HL-60 (cell line): ENCODE measurements around the gene FMNL2.
"Not testable (repeated sequence)": the region's sequence is repeated elsewhere in the genome, so short reads cannot be mapped to it uniquely, and the experiment has no call there.

ENCODE experiments used
- DNase-seq, 2 experiments: peaks; one replicate each; pipeline ENCODE4 v3.0.0-alpha.2; 2010 to 2020; ENCODE audit warnings: low read depth in 1 of 2, low spot score in 1 of 2
- H3K27ac ChIP-seq: fragments of 250-450 bp; sonication (Bioruptor Pico); replicated peaks from 2 replicates; pipeline ENCODE4 v1.5.1; 2020; ENCODE audit warnings: mild to moderate bottlenecking, moderate library complexity
- H3K27me3 ChIP-seq: fragments of 250-450 bp; sonication (Bioruptor Pico); 2 replicates; pipeline ENCODE4 v1.5.1; 2021; ENCODE audit warnings: mild to moderate bottlenecking, moderate library complexity; ENCODE audit not compliant: insufficient read depth, poor library complexity, severe bottlenecking
- H3K4me3 ChIP-seq: replicated peaks from 2 replicates; pipeline ENCODE4 v1.5.1; 2011; ENCODE audit warnings: mild to moderate bottlenecking, control low read depth, low read length; ENCODE audit not compliant: insufficient read depth
- GABPA ChIP-seq: IDR thresholded peaks from 2 replicates; pipeline ENCODE4 v1.6.1; 2012; ENCODE audit warnings: low read depth
- POLR2AphosphoS5 ChIP-seq: IDR thresholded peaks from 2 replicates; pipeline ENCODE4 v1.6.1; 2012; ENCODE audit warnings: low read depth
- SPI1 ChIP-seq: IDR thresholded peaks from 2 replicates; pipeline ENCODE4 v1.6.1; 2012; ENCODE audit warnings: low read depth, mild to moderate bottlenecking, borderline replicate concordance
- TF ChIP-seq, protein P1 (sequence below): IDR thresholded peaks from one replicate; pipeline ENCODE4 v1.5.1; 2011; ENCODE audit warnings: low read length, control low read depth, inconsistent platforms; ENCODE audit not compliant: insufficient read depth
- TF ChIP-seq, protein P2 (sequence below): IDR thresholded peaks from 2 replicates; pipeline ENCODE4 v1.6.1; 2012; ENCODE audit warnings: low read depth; ENCODE audit not compliant: insufficient replicate concordance

FMNL2 gene

GRCh38 chr2:152520759-152521158, 185.8 kb downstream of the FMNL2 start:
- no peaks in the 10 kb centered on the region for H3K27me3 ChIP-seq
- H3K4me3 ChIP-seq = no peak overlapping the region
- DNase-seq = no peak
- H3K27ac ChIP-seq = no peak overlapping the region
- TF ChIP-seq, protein P1, sequence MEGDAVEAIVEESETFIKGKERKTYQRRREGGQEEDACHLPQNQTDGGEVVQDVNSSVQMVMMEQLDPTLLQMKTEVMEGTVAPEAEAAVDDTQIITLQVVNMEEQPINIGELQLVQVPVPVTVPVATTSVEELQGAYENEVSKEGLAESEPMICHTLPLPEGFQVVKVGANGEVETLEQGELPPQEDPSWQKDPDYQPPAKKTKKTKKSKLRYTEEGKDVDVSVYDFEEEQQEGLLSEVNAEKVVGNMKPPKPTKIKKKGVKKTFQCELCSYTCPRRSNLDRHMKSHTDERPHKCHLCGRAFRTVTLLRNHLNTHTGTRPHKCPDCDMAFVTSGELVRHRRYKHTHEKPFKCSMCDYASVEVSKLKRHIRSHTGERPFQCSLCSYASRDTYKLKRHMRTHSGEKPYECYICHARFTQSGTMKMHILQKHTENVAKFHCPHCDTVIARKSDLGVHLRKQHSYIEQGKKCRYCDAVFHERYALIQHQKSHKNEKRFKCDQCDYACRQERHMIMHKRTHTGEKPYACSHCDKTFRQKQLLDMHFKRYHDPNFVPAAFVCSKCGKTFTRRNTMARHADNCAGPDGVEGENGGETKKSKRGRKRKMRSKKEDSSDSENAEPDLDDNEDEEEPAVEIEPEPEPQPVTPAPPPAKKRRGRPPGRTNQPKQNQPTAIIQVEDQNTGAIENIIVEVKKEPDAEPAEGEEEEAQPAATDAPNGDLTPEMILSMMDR = no peak
- TF ChIP-seq GABPA = no peak
- no peak for TF ChIP-seq POLR2AphosphoS5
- TF ChIP-seq SPI1 = no peak
- TF ChIP-seq, protein P2, sequence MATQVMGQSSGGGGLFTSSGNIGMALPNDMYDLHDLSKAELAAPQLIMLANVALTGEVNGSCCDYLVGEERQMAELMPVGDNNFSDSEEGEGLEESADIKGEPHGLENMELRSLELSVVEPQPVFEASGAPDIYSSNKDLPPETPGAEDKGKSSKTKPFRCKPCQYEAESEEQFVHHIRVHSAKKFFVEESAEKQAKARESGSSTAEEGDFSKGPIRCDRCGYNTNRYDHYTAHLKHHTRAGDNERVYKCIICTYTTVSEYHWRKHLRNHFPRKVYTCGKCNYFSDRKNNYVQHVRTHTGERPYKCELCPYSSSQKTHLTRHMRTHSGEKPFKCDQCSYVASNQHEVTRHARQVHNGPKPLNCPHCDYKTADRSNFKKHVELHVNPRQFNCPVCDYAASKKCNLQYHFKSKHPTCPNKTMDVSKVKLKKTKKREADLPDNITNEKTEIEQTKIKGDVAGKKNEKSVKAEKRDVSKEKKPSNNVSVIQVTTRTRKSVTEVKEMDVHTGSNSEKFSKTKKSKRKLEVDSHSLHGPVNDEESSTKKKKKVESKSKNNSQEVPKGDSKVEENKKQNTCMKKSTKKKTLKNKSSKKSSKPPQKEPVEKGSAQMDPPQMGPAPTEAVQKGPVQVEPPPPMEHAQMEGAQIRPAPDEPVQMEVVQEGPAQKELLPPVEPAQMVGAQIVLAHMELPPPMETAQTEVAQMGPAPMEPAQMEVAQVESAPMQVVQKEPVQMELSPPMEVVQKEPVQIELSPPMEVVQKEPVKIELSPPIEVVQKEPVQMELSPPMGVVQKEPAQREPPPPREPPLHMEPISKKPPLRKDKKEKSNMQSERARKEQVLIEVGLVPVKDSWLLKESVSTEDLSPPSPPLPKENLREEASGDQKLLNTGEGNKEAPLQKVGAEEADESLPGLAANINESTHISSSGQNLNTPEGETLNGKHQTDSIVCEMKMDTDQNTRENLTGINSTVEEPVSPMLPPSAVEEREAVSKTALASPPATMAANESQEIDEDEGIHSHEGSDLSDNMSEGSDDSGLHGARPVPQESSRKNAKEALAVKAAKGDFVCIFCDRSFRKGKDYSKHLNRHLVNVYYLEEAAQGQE = no peak

- not testable (repeated sequence) for H3K4me3 ChIP-seq, H3K27me3 ChIP-seq, H3K27ac ChIP-seq, DNase-seq
These were observed 187.5 kb downstream of the FMNL2 start for GRCh38 chr2:152522446-152522845.

DNA sequence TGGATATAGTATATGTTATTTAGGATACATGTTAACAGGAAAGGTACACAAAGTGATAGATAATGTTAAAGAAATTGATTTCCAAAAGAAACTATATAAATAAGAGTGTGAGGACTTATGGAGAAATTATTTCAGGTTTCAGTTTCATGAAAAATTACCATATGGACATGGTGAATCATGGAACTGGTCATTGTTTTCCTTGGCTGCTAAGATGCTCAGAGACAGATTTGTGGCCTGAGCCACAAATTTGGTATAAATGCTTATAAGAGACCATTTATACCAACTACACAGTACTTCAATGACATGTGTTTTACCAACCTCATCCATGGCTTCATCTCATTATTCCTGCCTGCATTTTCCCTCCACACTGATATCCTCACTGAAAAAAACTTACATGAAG, 188.1 kb downstream of the FMNL2 start:
- no peak overlapping the region for H3K27ac ChIP-seq
- no peak for DNase-seq
- no peaks in the 10 kb centered on the region for H3K27me3 ChIP-seq
- TF ChIP-seq, protein P2 = no peak
- TF ChIP-seq GABPA = no peak
- TF ChIP-seq, protein P1 = no peak
- no peak for TF ChIP-seq POLR2AphosphoS5
- TF ChIP-seq SPI1 = no peak
- H3K4me3 ChIP-seq = no peak overlapping the region

GRCh38 chr2:152525277-152525838, 190.4 kb downstream of the FMNL2 start:
- Histone ChIP-seq H3K4me3 (no peak overlapping the region), H3K27ac (no peak overlapping the region), H3K27me3 (no peaks in the 10 kb centered on the region)
- DNase-seq = no peak
- TF ChIP-seq, protein P2 = no peak
- no peak for TF ChIP-seq GABPA
- no peak for TF ChIP-seq SPI1
- TF ChIP-seq POLR2AphosphoS5 = no peak
- TF ChIP-seq, protein P1 = no peak
